ENCODE results near the gene VIPR2. TPM values are rescaled to one million over a fixed set of nuclear protein-coding genes. Genes with fewer than 3 reads are reported as not detected.
"Not testable (repeated sequence)": the region's sequence is repeated elsewhere in the genome, so short reads cannot be mapped to it uniquely, and the experiment has no call there.

Gene VIPR2
- total and polyA plus RNA-seq, 2 donors: 6.9 to 22.8 TPM

- H3K27ac ChIP-seq (ENCODE audit: low read depth in 1 of 2, low read length in 1 of 2); H3K27me3 ChIP-seq (ENCODE audit: control insufficient read depth in 2 of 2, insufficient read depth in 1 of 2, low read length in 1 of 2); DNase-seq (ENCODE audit: low read depth in 6 of 9, low spot score in 9 of 9); H3K4me1 ChIP-seq (ENCODE audit: control insufficient read depth in 2 of 2, insufficient read depth in 2 of 2, low read length in 2 of 2); H3K4me3 ChIP-seq (ENCODE audit: low read length in 2 of 2): not testable (repeated sequence)
- peaks cover 3 to 22% of the 10 kb centered on the region in 2 donors for H3K9me3 ChIP-seq (ENCODE audit: control insufficient read depth in 2 of 2, insufficient read depth in 1 of 2, low read length in 1 of 2)
- peaks cover 33 to 71% of the 10 kb centered on the region in 2 donors for H3K36me3 ChIP-seq (ENCODE audit: control insufficient read depth in 2 of 2, insufficient read depth in 2 of 2, low read length in 1 of 2)
- WGBS: 98% methylated on average over 33 of the region's 33 CpGs
Measured at GRCh38 chr7:159101083-159101395, 43.6 kb downstream of the VIPR2 start.

DNA sequence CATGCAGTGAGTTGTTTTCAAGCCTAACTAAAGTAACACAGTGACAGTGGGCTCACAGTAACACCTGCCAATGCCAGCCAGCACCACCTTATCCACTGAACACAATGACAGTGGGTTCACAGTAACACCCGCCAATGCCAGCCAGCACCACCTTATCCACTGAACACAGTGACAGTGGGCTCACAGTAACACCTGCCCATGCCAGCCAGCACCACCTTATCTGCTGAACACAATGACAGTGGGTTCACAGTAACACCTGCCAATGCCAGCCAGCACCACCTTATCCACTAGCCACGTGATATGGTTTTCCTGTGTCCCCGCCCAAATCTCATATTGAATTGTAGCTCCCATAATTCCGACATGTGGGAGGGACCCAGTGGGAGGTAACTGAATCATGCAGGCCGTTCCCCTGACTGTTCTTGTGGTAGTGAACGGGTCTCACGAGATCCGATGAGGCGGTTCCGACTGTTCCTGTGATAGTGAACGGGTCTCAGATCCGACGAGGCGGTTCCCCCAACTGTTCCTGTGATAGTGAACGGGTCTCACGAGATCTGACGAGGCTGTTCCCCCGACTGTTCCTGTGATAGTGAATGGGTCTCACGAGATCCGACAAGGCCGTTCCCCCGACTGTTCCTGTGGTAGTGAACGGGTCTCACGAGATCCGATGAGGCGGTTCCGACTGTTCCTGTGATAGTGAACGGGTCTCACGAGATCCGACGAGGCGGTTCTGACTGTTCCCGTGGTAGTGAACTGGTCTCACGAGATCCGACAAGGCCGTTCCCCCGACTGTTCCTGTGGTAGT, 44.2 kb downstream of the VIPR2 start:
- not testable (repeated sequence) for H3K27me3 ChIP-seq (ENCODE audit: control insufficient read depth in 2 of 2, insufficient read depth in 1 of 2, low read length in 1 of 2); H3K27ac ChIP-seq (ENCODE audit: low read depth in 1 of 2, low read length in 1 of 2); H3K4me3 ChIP-seq (ENCODE audit: low read length in 2 of 2); H3K4me1 ChIP-seq (ENCODE audit: control insufficient read depth in 2 of 2, insufficient read depth in 2 of 2, low read length in 2 of 2); DNase-seq (ENCODE audit: low read depth in 6 of 9, low spot score in 9 of 9)
- WGBS: 99% methylated on average over 37 of the region's 37 CpGs
- H3K36me3 ChIP-seq (ENCODE audit: control insufficient read depth in 2 of 2, insufficient read depth in 2 of 2, low read length in 1 of 2): peaks cover 28 to 74% of the 10 kb centered on the region in 2 donors
- peaks cover 3 to 22% of the 10 kb centered on the region in 2 donors for H3K9me3 ChIP-seq (ENCODE audit: control insufficient read depth in 2 of 2, insufficient read depth in 1 of 2, low read length in 1 of 2)

DNA sequence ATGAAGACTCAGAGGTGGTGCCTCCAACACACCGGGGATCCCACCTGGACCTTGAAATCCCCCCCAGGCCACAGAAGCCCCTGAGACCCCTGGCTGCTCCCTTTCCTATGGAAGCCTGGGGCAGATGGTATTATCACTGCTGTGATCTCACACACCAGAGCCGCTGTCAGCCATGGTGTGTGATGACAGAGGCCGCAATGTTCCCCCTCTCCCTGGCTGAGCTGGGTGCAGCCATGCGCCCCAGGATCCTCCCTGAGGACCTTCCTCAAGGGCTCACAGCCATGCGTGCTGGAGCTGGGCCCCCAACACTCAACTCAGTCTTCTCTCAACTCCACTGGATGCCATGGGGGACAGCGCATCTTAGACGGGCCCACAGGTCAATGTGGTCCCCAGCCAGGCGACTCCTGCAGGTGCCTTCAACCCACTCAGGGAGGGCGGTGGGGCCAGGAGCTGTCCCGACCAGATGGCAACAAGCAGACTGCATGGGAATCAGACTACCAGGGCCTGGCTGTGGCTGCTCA, 44.9 kb downstream of the VIPR2 start:
- peaks cover 3 to 22% of the 10 kb centered on the region in 2 donors for H3K9me3 ChIP-seq (ENCODE audit: control insufficient read depth in 2 of 2, insufficient read depth in 1 of 2, low read length in 1 of 2)
- no peak overlapping the region for H3K27ac ChIP-seq (ENCODE audit: low read depth in 1 of 2, low read length in 1 of 2)
- no peak for DNase-seq (ENCODE audit: low read depth in 6 of 9, low spot score in 9 of 9)
- peaks cover 11 to 13% of the 10 kb centered on the region in 2 donors for H3K4me1 ChIP-seq (ENCODE audit: control insufficient read depth in 2 of 2, insufficient read depth in 2 of 2, low read length in 2 of 2)
- peaks cover 27 to 74% of the 10 kb centered on the region in 2 donors for H3K36me3 ChIP-seq (ENCODE audit: control insufficient read depth in 2 of 2, insufficient read depth in 2 of 2, low read length in 1 of 2)
- H3K4me3 ChIP-seq (ENCODE audit: low read length in 2 of 2): no peak overlapping the region
- H3K27me3 ChIP-seq (ENCODE audit: control insufficient read depth in 2 of 2, insufficient read depth in 1 of 2, low read length in 1 of 2): no peaks in the 10 kb centered on the region
- 97% methylated on average over 10 of the region's 10 CpGs for WGBS

GRCh38 chr7:159098811-159099655, 45.6 kb downstream of the VIPR2 start:
- no peak for DNase-seq (ENCODE audit: low read depth in 6 of 9, low spot score in 9 of 9)
- Histone ChIP-seq H3K27ac (ENCODE audit: low read depth in 1 of 2, low read length in 1 of 2) (no peak overlapping the region), H3K4me1 (ENCODE audit: control insufficient read depth in 2 of 2, insufficient read depth in 2 of 2, low read length in 2 of 2) (peaks cover 14 to 21% of the 10 kb centered on the region in 2 donors), H3K27me3 (ENCODE audit: control insufficient read depth in 2 of 2, insufficient read depth in 1 of 2, low read length in 1 of 2) (no peaks in the 10 kb centered on the region), H3K9me3 (ENCODE audit: control insufficient read depth in 2 of 2, insufficient read depth in 1 of 2, low read length in 1 of 2) (peaks cover 3 to 24% of the 10 kb centered on the region in 2 donors), H3K36me3 (ENCODE audit: control insufficient read depth in 2 of 2, insufficient read depth in 2 of 2, low read length in 1 of 2) (peaks cover 29 to 74% of the 10 kb centered on the region in 2 donors), H3K4me3 (ENCODE audit: low read length in 2 of 2) (no peak overlapping the region)
- 94% methylated on average over 22 of the region's 22 CpGs for WGBS

- no peak overlapping the region for H3K4me3 ChIP-seq (ENCODE audit: low read length in 2 of 2)
- peaks cover 32 to 70% of the 10 kb centered on the region in 2 donors for H3K36me3 ChIP-seq (ENCODE audit: control insufficient read depth in 2 of 2, insufficient read depth in 2 of 2, low read length in 1 of 2)
- H3K27ac ChIP-seq (ENCODE audit: low read depth in 1 of 2, low read length in 1 of 2): no peak overlapping the region
- DNase-seq (ENCODE audit: low read depth in 6 of 9, low spot score in 9 of 9): no peak
- H3K9me3 ChIP-seq (ENCODE audit: control insufficient read depth in 2 of 2, insufficient read depth in 1 of 2, low read length in 1 of 2): peaks cover 3 to 25% of the 10 kb centered on the region in 2 donors
- H3K27me3 ChIP-seq (ENCODE audit: control insufficient read depth in 2 of 2, insufficient read depth in 1 of 2, low read length in 1 of 2): no peaks in the 10 kb centered on the region
- 92% methylated on average over 6 of the region's 6 CpGs for WGBS
- H3K4me1 ChIP-seq (ENCODE audit: control insufficient read depth in 2 of 2, insufficient read depth in 2 of 2, low read length in 2 of 2): peaks cover 14 to 22% of the 10 kb centered on the region in 2 donors
Measured at GRCh38 chr7:159098424-159098786, 46.3 kb downstream of the VIPR2 start.

- Histone ChIP-seq H3K4me3 (ENCODE audit: low read length in 2 of 2) (no peak overlapping the region), H3K9me3 (ENCODE audit: control insufficient read depth in 2 of 2, insufficient read depth in 1 of 2, low read length in 1 of 2) (peaks cover 3 to 25% of the 10 kb centered on the region in 2 donors), H3K27me3 (ENCODE audit: control insufficient read depth in 2 of 2, insufficient read depth in 1 of 2, low read length in 1 of 2) (no peaks in the 10 kb centered on the region), H3K36me3 (ENCODE audit: control insufficient read depth in 2 of 2, insufficient read depth in 2 of 2, low read length in 1 of 2) (peaks cover 30 to 64% of the 10 kb centered on the region in 2 donors), H3K4me1 (ENCODE audit: control insufficient read depth in 2 of 2, insufficient read depth in 2 of 2, low read length in 2 of 2) (peaks cover 14 to 22% of the 10 kb centered on the region in 2 donors), H3K27ac (ENCODE audit: low read depth in 1 of 2, low read length in 1 of 2) (no peak overlapping the region)
- 95% methylated on average over 23 of the region's 23 CpGs for WGBS
- no peak for DNase-seq (ENCODE audit: low read depth in 6 of 9, low spot score in 9 of 9)
Measured at GRCh38 chr7:159097661-159098423, 46.8 kb downstream of the VIPR2 start.

DNA sequence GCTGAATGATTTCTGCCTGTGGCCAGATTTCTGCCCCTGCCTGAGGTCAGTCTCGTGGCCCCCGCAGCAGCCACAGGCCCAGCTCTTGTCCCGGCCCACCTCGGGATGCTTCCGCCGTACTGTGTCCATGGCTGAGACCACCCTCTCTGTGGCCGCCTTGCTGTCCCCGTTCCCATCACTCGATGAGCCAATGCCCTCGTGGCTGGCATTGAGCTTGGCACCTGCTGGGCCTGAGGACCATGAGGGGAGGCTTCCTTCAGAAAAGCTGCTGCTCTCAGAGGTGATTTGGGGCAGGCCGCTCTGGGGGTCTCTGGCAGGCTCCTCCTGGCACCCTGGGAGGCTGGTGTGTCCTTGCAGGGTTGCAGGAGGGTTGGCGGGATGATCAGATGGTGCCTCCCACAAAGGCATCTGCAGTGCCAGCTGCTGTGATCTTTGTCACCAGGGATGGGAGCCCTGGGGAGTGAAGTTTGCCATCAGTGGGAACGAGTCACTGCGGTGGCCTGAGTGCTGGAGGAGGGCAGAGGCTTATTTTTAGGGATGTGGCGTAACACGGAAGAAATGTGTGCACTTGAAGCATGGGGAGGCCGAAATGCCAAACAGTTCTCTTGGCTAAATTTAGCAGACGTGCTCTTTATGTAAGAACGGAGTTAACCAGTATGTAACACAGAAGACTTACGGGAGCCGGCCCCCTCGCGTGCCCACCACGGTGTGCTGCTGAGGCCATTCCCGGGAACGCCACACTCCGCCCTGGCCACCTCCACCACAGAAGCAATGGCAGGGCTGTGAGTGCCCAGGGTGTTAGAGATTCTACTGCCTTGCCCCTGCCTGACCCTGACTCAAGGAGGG, 47.7 kb downstream of the VIPR2 start:
- Histone ChIP-seq H3K27me3 (ENCODE audit: control insufficient read depth in 2 of 2, insufficient read depth in 1 of 2, low read length in 1 of 2) (no peaks in the 10 kb centered on the region), H3K4me3 (ENCODE audit: low read length in 2 of 2) (no peak overlapping the region), H3K36me3 (ENCODE audit: control insufficient read depth in 2 of 2, insufficient read depth in 2 of 2, low read length in 1 of 2) (peaks cover 22 to 59% of the 10 kb centered on the region in 2 donors), H3K27ac (ENCODE audit: low read depth in 1 of 2, low read length in 1 of 2) (no peak overlapping the region), H3K9me3 (ENCODE audit: control insufficient read depth in 2 of 2, insufficient read depth in 1 of 2, low read length in 1 of 2) (peaks cover 0 to 23% of the 10 kb centered on the region in 2 donors), H3K4me1 (ENCODE audit: control insufficient read depth in 2 of 2, insufficient read depth in 2 of 2, low read length in 2 of 2) (peaks cover 14 to 22% of the 10 kb centered on the region in 2 donors)
- 94% methylated on average over 27 of the region's 27 CpGs for WGBS
- no peak for DNase-seq (ENCODE audit: low read depth in 6 of 9, low spot score in 9 of 9)

- 96% methylated on average over 14 of the region's 14 CpGs for WGBS
- Histone ChIP-seq H3K27me3 (ENCODE audit: control insufficient read depth in 2 of 2, insufficient read depth in 1 of 2, low read length in 1 of 2) (no peaks in the 10 kb centered on the region), H3K36me3 (ENCODE audit: control insufficient read depth in 2 of 2, insufficient read depth in 2 of 2, low read length in 1 of 2) (peaks cover 20 to 54% of the 10 kb centered on the region in 2 donors), H3K4me1 (ENCODE audit: control insufficient read depth in 2 of 2, insufficient read depth in 2 of 2, low read length in 2 of 2) (peaks cover 14 to 22% of the 10 kb centered on the region in 2 donors), H3K9me3 (ENCODE audit: control insufficient read depth in 2 of 2, insufficient read depth in 1 of 2, low read length in 1 of 2) (peaks cover 0 to 18% of the 10 kb centered on the region in 2 donors), H3K4me3 (ENCODE audit: low read length in 2 of 2) (no peak overlapping the region), H3K27ac (ENCODE audit: low read depth in 1 of 2, low read length in 1 of 2) (no peak overlapping the region)
- no peak for DNase-seq (ENCODE audit: low read depth in 6 of 9, low spot score in 9 of 9)
Measured at GRCh38 chr7:159095979-159096411, 48.7 kb downstream of the VIPR2 start.

Measured in thymus (tissue), 11 donors.